Fibroblast of skin of abdomen (primary cell): Measurements from ENCODE around the gene SEMA4D.

Experiments used
- DNase-seq: peaks from one replicate; pipeline ENCODE4 v3.0.0-alpha.2; 2013

The SEMA4D gene

GRCh38 chr9:89464300-89464901 lies 33.5 kb downstream of the SEMA4D start:
- DNase-seq: no peak

- no peak for DNase-seq
Measured at GRCh38 chr9:89462817-89463683, 34.9 kb downstream of the SEMA4D start.

- no peak for DNase-seq
Measured at GRCh38 chr9:89462199-89462598, 35.7 kb downstream of the SEMA4D start.

- peak; percentile 40 for DNase-seq
Measured at GRCh38 chr9:89461265-89461664, 36.6 kb downstream of the SEMA4D start.

- DNase-seq: no peak
Measured at GRCh38 chr9:89460551-89460950, 37.4 kb downstream of the SEMA4D start.

- DNase-seq: no peak
Measured at GRCh38 chr9:89458768-89459496, 39.0 kb downstream of the SEMA4D start.

GRCh38 chr9:89457376-89457855 lies 40.5 kb downstream of the SEMA4D start:
- DNase-seq: no peak

GRCh38 chr9:89455356-89455824 lies 42.5 kb downstream of the SEMA4D start:
- no peak for DNase-seq

- no peak for DNase-seq
Measured at GRCh38 chr9:89454498-89455355, 43.2 kb downstream of the SEMA4D start.

- no peak for DNase-seq
Measured at GRCh38 chr9:89453452-89453851, 44.5 kb downstream of the SEMA4D start.

GRCh38 chr9:89452561-89452960 lies 45.4 kb downstream of the SEMA4D start:
- DNase-seq: no peak

GRCh38 chr9:89450213-89450612 lies 47.7 kb downstream of the SEMA4D start:
- DNase-seq: no peak

GRCh38 chr9:89449261-89449671 lies 48.6 kb downstream of the SEMA4D start:
- DNase-seq: no peak

- DNase-seq: no peak
Measured at GRCh38 chr9:89448821-89449220, 49.1 kb downstream of the SEMA4D start.

GRCh38 chr9:89448381-89448780 lies 49.5 kb downstream of the SEMA4D start:
- DNase-seq: no peak

GRCh38 chr9:89447416-89447815 lies 50.5 kb downstream of the SEMA4D start:
- DNase-seq: no peak

- no peak for DNase-seq
Measured at GRCh38 chr9:89446961-89447310, 51.0 kb downstream of the SEMA4D start.

GRCh38 chr9:89446261-89446960 lies 51.5 kb downstream of the SEMA4D start:
- no peak for DNase-seq

- no peak for DNase-seq
Measured at GRCh38 chr9:89445801-89446251, 52.1 kb downstream of the SEMA4D start.

GRCh38 chr9:89444925-89445765 lies 52.8 kb downstream of the SEMA4D start:
- DNase-seq: no peak

GRCh38 chr9:89444274-89444673 lies 53.6 kb downstream of the SEMA4D start:
- DNase-seq: no peak
